Right lobe of liver (tissue), 6 donors: ENCODE results near the gene THADA. TPM values are rescaled to one million over a fixed set of nuclear protein-coding genes. Genes with fewer than 3 reads are reported as not detected.

Experiments used
- ATAC-seq, 4 donors: fragments of 200-7000 bp; cut with Tn5 transposase; one replicate each; pipeline ENCODE4 v1.9.1; 2020; ENCODE audit warnings: mild to moderate bottlenecking in 4 of 4, moderate library complexity in 4 of 4
- DNase-seq, 3 donors: peaks; one replicate each; pipeline ENCODE4 v3.0.0-alpha.2; 2020
- H3K27ac ChIP-seq, 3 donors: fragments of 200-600 bp; one replicate each; pipeline ENCODE4 v1.8.0; 2022
- H3K27me3 ChIP-seq, 2 donors: fragments of 200-600 bp; one replicate each; pipeline ENCODE4 v1.8.0; 2022
- H3K36me3 ChIP-seq, 4 donors: fragments of 200-600 bp; sonication (generic) in 1 of 4; one replicate each; pipeline versions ENCODE4 v1.5.1 to v1.8.0; 2017 to 2022; ENCODE audit warnings: control low read depth in 1 of 4
- H3K4me1 ChIP-seq, 4 donors: fragments of 200-600 bp; sonication (generic) in 1 of 4; one replicate each; pipeline versions ENCODE4 v1.5.1 to v1.8.0; 2017 to 2022; ENCODE audit warnings: control low read depth in 1 of 4
- H3K4me3 ChIP-seq, 3 donors: fragments of 200-600 bp; one replicate each; pipeline ENCODE4 v1.8.0; 2022
- H3K9me3 ChIP-seq, 4 donors: fragments of 200-600 bp; sonication (generic) in 1 of 4; one replicate each; pipeline versions ENCODE4 v1.5.1 to v1.8.0; 2017 to 2022; ENCODE audit warnings: control low read depth in 1 of 4
- POLR2A ChIP-seq: fragments of 450-650 bp; IDR thresholded peaks from one replicate; pipeline ENCODE4 v1.6.1; 2017; ENCODE audit warnings: antibody characterized with exemption, mild to moderate bottlenecking
- WGBS: methylation state at CpG from one replicate; pipeline ENCODE4 v1.1.6; 2018; ENCODE audit warnings: low coverage, low lambda C conversion rate; ENCODE audit not compliant: insufficient coverage; ENCODE audit errors: missing lambda C conversion rate; 5-methylcytosine and 5-hydroxymethylcytosine counted together
- intact Hi-C, 2 donors: fragments of 100-400 bp; cut with DNase I; formaldehyde crosslinking; loops; one replicate each; pipeline versions ENCODE4 v1.11.2 to v1.14.1; 2022
- total RNA-seq, 6 experiments: library from RNA; depleted of rRNA in 2 of 6; stranded (reverse); fragments of >200 nt in 2 of 6; fragmentation: NEBNext Ultra II Directional in 3 of 6; extraction: Animal tissue kit (Norgen Biotek cat#: 25700) in 3 of 6; gene quantifications; one replicate each; pipeline versions ENCODE4 v1.1.0 to v1.2.4, GENCODE V29; 2016 to 2023
- TF ChIP-seq, protein P1 (sequence below), 4 donors: fragments of 200-600 bp in 3 of 4; fragments of 450-650 bp in 1 of 4; IDR thresholded peaks; one replicate each; pipeline versions ENCODE4 v1.5.1 to v1.8.0; 2016 to 2022; ENCODE audit warnings: antibody characterized with exemption in 4 of 4, mild to moderate bottlenecking in 2 of 4
- donor health status: DM: no; HTN: yes; CAD: no.
- donor health status: DM: no; HTN: no; CAD: no.
- donor health status: DM: no; HTN: no; CAD: no.
- donor health status: DM: no; HTN: yes; CAD: no.
- donor health status: DM: no; HTN: yes; CAD: no.

Gene THADA
- total RNA-seq, 6 experiments from 2014 or later: 12.2 to 21.6 (median 14.0) TPM

DNA sequence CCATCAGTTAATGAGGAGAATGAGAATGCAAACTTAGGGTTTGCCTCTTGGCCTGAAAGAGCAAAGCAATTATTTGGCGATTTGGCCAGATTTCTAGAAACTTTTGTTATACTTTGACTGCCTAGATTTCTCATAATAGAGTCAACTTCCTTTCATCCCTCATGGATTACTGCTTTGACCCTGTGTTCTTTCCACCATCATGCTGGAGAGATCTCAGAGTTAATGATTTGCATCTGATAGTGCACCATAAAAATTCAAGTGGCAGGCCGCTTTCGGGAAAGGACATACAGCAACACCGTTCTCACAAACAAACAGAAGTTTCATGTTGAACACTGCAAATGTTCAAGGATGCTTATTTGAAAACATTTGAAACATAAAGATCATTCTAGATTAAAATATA is 225.7 kb downstream of the THADA start:
- no peaks in the 10 kb centered on the region for H3K27me3 ChIP-seq
- H3K4me1 ChIP-seq: peaks cover 0 to 55% (median 7%) of the 10 kb centered on the region in 4 donors
- DNase-seq: peak in 1 of 3 donors; percentile 29
- WGBS: 33% methylated on average over 4 of the region's 4 CpGs
- H3K4me3 ChIP-seq: no peak overlapping the region
- peak overlapping the region; percentile 56 to 77 (median 70) for H3K27ac ChIP-seq
- H3K9me3 ChIP-seq: no peaks in the 10 kb centered on the region
- intact Hi-C loops: no loop called here
- ATAC-seq: peak; percentile 51 to 87 (median 76)
- H3K36me3 ChIP-seq: no peaks in the 10 kb centered on the region
- no peak for TF ChIP-seq POLR2A
- TF ChIP-seq, protein P1, sequence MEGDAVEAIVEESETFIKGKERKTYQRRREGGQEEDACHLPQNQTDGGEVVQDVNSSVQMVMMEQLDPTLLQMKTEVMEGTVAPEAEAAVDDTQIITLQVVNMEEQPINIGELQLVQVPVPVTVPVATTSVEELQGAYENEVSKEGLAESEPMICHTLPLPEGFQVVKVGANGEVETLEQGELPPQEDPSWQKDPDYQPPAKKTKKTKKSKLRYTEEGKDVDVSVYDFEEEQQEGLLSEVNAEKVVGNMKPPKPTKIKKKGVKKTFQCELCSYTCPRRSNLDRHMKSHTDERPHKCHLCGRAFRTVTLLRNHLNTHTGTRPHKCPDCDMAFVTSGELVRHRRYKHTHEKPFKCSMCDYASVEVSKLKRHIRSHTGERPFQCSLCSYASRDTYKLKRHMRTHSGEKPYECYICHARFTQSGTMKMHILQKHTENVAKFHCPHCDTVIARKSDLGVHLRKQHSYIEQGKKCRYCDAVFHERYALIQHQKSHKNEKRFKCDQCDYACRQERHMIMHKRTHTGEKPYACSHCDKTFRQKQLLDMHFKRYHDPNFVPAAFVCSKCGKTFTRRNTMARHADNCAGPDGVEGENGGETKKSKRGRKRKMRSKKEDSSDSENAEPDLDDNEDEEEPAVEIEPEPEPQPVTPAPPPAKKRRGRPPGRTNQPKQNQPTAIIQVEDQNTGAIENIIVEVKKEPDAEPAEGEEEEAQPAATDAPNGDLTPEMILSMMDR (IDR thresholded peaks at IDR 0.05): no peak

DNA sequence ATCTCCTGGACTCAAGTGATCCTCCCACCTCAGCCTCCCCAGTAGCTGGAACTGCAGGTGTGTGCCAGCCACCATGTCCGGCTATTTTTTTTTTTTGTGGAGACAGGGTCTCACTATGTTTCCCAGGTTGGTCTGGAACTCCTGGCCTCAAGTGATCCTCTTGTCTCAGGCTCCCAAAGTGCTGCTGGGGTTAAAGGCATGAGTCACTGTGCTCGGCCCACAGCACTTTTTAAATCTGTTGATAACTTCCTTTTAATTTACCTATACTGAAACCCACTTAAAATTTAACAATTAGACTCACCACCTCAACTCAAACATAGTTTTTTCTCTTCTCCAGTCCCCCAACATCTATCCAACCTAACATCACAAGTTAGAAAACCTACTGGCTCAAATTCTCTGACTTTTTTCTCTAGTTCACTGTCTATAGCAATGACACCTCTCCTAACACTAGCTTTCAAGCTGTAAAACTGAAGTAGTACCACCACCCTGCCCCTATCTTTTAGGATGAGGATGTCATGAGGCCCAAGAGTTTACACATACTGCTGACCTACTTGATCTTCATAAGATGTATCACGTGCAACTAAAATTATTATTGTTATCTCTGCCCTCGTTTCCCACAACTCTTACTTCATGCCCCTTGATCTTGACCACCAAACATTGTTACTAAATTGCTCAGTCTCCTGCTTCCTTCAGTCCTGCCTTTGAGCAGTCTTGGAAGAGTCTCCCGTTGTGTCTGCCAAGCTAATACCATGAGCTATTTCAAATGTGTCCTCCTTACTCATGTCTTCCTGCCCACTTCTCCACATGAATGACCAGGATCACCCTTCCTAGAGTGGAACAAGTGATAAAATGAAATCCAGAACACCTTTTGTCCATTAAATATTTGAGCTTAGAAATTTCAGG is 227.1 kb downstream of the THADA start:
- intact Hi-C loops: no loop called here
- H3K27ac ChIP-seq: peak overlapping the region in 2 of 3 donors; percentile 70 to 77
- ATAC-seq (no peak), DNase-seq (no peak)
- H3K4me1 ChIP-seq: peaks cover 0 to 41% (median 4%) of the 10 kb centered on the region in 4 donors
- no peaks in the 10 kb centered on the region for H3K9me3 ChIP-seq
- H3K27me3 ChIP-seq: no peaks in the 10 kb centered on the region
- WGBS: 70% methylated on average over 5 of the region's 5 CpGs
- TF ChIP-seq, protein P1 (IDR thresholded peaks at IDR 0.05): no peak
- TF ChIP-seq POLR2A: no peak
- no peak overlapping the region for H3K4me3 ChIP-seq
- H3K36me3 ChIP-seq: no peaks in the 10 kb centered on the region

DNA sequence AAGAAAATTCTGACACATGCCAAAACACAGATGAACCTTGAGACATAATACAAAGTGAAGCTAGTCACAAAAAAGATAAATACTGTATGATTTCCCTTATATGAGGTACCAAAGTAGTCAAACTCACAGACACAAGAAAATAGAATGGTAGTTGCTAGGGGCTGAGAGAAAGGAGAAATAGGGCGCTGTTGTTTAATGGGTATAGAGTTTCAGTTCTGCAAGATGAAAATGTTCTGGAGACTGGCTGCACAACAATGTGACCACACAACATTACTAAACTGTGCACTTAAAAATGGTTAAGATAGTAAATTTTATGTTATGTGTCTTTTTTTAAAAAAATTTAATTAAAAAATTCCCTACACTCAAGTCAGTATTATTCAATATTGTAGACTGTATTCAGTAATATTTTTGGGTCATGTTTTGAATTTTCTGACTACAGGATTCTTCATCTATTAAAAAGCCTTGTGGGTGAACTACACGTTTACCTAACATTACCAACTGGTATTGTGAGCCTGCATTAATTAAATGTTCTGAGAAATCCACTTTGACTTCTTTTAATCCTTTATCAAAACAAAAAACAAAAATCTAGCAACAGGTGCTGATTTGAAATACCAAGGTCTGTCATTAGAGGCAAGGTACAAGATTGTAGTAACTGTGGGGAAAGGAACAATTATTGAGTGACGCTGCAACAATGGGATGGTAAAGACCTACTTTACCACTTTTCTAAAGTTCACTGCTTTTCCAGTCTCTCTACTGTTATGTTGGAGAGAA is 228.6 kb downstream of the THADA start:
- no peak overlapping the region for H3K27ac ChIP-seq
- ATAC-seq: no peak
- H3K9me3 ChIP-seq: no peaks in the 10 kb centered on the region

DNA sequence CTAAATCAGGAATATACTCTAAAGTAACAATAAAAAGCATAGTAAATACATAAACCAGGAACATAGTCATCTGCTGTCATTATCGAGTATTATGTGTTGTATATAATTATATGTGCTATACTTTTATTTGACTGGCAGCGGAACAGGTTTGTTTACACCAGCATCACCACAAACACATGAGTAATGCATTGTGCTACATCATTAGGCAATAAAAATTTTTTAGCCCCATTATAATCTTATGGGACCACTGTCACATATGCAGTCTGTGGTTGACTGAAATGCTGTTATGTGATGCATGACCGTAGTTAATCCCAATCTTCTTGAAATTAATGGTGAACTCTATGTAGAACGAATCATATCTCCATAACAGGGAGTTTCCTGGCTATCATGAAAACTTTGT is 232.7 kb downstream of the THADA start:
- Histone ChIP-seq H3K4me3 (no peak overlapping the region), H3K36me3 (no peaks in the 10 kb centered on the region), H3K27me3 (no peaks in the 10 kb centered on the region), H3K27ac (no peak overlapping the region), H3K9me3 (no peaks in the 10 kb centered on the region), H3K4me1 (peaks cover 0 to 24% (median 0%) of the 10 kb centered on the region in 4 donors)
- ATAC-seq (no peak), DNase-seq (no peak)
- intact Hi-C loops: no loop called here
- TF ChIP-seq, protein P1 (IDR thresholded peaks at IDR 0.05): no peak
- TF ChIP-seq POLR2A: no peak
- 87% methylated on average over 4 of the region's 4 CpGs for WGBS

More for the DNA sequence above, 228.6 kb downstream of the THADA start:
- no peak for TF ChIP-seq POLR2A
- TF ChIP-seq, protein P1 (IDR thresholded peaks at IDR 0.05): no peak
- no peak overlapping the region for H3K4me3 ChIP-seq
- no peak for DNase-seq
- no peaks in the 10 kb centered on the region for H3K36me3 ChIP-seq
- intact Hi-C loops: no loop called here
- WGBS: 96% methylated on average over 3 of the region's 3 CpGs
- H3K4me1 ChIP-seq: peaks cover 0 to 26% (median 4%) of the 10 kb centered on the region in 4 donors
- no peaks in the 10 kb centered on the region for H3K27me3 ChIP-seq
